Effector CD8-positive, alpha-beta T cell (primary cell): ENCODE data around the gene MAMDC2.

ENCODE experiments used
- DNase-seq: peaks from one replicate; lab custom pipeline; 2025; lab: John Stamatoyannopoulos, UW

Gene MAMDC2

GRCh38 chr9:70065572-70065971 is 21.9 kb downstream of the MAMDC2 start:
- no peak for DNase-seq

DNA sequence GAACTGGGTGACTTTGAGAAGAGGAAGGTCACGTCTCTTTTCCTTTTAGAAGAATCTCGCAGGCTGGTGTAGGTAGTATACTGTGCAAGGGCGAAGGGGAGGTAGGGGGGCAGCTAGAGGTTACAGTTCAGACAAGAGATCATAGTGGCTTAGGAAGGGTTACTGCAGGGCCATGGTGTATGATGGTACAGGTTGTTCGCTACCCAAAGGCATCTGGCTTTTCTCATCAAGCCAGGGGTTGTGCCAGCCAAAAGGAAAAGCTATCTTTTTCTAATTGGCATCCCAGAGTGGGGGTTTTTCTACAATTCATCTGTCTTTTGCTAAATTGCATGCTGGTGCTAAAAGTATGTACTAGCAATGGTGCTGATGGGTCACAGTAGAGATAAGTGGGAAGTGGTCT is 22.8 kb downstream of the MAMDC2 start:
- DNase-seq: no peak

DNA sequence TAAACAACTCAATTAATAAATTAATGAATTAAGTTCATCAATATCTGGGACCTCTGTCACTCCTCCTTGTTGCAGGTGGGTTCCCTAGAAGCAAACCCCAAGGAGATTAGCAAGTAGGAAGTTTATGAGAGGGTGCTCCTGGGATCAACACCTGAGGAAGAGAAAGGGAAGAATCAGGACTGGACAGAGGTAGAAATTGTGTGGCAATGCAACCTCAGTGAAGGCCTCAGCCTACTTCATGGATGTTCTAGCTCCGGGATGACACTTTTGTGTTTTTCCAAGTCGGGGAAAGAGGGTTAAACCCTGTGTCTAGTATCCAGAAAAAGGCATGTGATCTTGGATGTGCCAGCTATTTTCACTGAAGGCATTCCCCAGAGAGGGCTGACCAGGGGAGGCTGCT is 23.2 kb downstream of the MAMDC2 start:
- no peak for DNase-seq

GRCh38 chr9:70069704-70070103 is 26.1 kb downstream of the MAMDC2 start:
- DNase-seq: no peak

DNA sequence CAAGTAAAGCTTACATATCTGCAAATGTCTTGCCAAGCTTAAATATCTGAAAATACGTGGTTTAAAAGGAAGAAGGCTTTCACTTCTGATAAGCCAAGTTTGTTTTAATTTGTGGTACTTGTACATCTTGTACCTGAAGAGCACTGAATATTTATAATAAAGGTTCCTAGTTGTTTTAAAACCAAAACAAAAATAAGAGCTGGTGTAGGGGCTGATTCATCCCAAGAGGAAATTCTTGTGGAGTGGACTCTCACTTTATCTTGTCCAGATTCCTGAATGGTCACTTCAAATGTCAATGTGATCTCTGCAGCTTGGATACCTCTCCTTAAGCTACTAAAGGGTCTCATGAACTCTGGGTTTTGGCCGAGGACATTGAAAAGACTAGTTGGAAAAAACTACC is 29.5 kb downstream of the MAMDC2 start:
- no peak for DNase-seq

DNA sequence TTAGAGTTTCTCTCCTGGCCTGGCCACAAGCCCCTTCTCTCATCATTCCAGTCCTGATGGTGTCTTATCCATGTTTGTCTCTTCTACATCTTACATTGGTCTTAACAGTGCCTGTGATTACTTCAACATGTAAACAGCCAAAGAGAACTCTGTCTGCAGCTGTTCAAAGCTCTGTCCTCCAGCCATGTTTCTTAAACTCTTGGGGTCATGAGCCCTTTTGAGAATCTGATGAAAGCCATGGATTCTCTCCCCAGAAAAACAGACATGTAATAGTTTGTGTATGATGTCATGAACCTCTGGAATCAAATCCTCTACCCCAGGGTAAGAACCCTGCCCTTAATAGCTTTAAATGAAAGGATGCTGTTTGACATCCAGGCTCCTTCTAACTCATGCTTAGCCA is 30.1 kb downstream of the MAMDC2 start:
- no peak for DNase-seq

DNA sequence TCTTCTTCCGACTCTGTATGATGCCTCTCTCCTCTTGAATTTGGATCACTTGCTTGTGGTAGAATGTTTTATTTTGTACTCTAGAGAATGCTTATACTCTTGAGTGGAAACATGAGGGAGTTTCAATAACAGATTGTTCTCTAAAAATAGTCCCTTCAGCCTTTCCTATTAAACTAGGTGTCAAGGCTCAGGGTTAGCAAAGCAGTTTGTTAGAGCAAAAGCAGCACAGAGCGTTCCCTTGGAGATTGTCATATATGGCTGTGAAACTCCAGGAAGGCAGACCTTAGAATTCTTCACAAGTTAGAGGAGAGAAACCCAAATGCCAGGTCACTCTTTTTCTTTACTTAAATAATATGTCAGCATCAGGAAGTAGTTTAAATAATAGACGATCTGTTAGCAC is 33.0 kb downstream of the MAMDC2 start:
- DNase-seq: no peak

DNA sequence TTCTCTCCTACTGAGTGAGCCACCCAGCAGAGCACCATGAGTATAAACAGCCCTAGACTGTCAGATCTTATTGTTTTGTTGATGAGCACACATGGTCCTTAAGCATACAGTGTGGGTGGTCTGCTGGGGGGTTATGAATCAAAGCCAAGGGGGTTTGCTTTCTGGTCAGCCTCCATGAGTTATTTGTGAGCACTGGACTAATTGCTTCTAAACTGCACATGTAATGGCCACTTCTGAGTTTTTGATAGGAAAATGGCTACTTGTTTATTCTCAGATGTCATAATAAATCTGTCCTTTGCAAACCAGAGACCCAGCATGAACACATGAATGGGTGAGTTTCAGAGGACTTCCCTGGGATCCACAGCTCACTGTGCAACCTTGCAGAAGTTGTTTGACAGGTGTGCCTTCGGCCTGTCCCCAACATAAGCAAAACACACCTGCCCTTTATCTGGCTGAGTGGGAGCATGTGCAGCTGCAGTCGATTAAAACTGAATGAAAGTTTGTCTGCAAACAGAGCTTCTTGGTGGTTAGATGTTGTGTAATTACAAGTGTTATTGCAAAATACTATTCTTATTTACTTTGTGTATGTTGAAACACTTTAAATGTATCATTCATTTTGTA is 35.9 kb downstream of the MAMDC2 start:
- DNase-seq: no peak

DNA sequence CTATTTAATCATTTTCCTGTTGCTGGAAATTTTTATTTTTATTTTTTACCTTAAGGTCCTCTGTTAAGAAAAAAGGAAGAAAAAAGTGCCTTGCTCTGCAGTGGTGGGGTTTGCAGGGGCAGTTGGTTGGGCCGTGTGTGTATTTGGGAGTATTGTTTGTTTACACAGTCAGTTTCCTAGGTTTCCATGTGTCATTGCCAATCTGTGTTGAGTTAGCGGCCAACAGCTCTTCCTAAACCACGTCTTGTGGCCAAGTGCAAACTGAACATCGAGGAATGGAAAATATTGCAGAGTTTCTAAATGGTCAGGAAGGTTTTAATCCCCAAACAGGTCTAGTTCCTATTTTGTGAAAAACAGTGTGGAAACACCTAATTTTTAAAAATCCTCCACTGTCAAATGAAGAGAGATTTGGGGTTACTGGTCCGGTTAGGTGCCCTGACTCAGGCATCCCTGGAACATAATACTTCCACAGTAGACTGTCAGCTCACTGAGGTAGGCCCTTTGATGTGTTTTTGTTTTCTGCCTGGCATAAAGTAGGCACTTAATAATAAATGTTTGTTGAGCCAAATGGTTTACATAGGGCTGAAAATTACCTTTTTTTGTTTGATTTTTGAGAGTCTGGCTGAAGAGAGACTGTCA is 37.0 kb downstream of the MAMDC2 start:
- DNase-seq: no peak

- no peak for DNase-seq
These were observed 37.5 kb downstream of the MAMDC2 start for GRCh38 chr9:70081120-70081495.

- no peak for DNase-seq
These were observed 39.8 kb downstream of the MAMDC2 start for GRCh38 chr9:70083429-70083828.

DNA sequence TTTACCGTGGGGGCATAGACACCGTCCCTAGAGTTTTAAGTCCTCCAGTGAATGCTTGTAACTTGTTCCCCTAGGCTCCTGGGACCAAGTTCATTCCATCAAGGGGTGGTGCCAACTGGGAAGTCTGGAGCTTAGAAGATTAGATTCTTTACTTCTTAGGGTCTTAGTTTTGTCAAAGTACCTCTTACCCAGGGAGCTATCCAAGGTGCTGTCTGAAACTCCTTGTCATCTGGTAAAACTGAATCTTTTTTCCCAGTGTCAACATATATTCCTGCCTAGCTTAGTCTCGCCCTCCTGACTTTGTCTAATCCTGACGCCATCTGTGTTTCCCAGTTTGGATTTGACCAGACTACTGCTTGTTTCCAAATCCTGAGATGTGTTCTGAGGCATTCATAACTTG is 41.6 kb downstream of the MAMDC2 start:
- no peak for DNase-seq

DNA sequence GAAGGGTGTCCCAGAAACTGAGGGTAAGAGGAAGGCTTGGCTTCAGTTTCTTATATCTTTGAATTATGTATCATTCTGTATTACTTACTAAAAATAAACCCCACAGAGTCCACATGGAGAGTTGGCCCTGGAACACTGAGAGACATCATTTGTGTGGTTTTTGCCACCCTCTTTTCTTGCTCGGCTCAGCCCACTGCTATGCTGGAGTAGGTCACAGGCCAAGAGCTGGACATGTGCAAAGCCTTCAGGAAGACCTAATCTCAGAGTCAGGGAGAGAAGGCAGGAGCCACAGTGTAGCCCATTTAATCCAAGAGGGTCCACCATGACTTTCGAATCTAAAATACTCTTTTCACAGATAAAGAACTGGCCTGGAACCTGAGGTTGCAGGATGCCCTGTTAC is 47.5 kb downstream of the MAMDC2 start:
- no peak for DNase-seq

GRCh38 chr9:70091572-70091971 is 47.9 kb downstream of the MAMDC2 start:
- DNase-seq: no peak

- DNase-seq: no peak
These were observed 48.5 kb downstream of the MAMDC2 start for GRCh38 chr9:70092190-70092589.

GRCh38 chr9:70093095-70093494 is 49.4 kb downstream of the MAMDC2 start:
- no peak for DNase-seq

- no peak for DNase-seq
These were observed 50.3 kb downstream of the MAMDC2 start for GRCh38 chr9:70093944-70094343.

GRCh38 chr9:70094747-70095146 is 51.1 kb downstream of the MAMDC2 start:
- DNase-seq: no peak

GRCh38 chr9:70097187-70097586 is 53.5 kb downstream of the MAMDC2 start:
- no peak for DNase-seq

DNA sequence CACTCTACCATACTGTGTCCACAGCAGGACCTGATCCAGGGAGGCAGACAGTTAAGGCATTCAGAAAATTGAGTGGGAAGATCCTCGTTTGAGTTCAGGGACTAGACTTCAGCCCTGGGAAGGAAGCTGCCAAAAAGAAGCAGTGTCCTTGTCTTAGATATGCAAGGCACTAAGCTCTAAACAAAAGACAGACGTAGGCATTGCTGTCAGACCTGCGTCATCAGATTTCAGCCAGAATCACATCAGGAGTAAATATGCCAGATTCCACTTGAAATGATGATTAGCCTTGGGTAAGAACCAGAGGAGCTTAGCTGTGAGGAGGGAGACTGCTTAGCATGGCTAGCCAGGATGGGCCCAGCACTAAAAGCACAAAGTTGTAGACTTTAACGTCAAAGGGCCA is 56.7 kb downstream of the MAMDC2 start:
- DNase-seq: no peak

DNA sequence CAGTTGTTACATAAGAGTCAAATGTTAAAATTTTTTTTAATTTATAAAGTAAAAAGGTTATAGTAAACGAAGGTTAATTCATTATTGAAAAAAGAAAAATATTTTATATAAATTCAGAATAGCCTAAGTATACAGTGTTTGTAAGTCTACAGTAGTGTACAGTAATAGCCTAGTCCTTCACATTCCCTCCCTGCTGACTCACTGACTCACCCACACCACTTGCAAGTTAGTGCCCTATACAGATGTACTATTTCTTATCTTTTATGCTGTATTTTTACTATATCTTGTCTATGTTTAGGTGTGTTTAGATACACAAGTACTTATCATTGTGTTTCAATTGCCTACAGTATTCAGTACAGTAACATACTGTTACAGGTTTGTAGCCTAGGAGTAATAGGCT is 57.6 kb downstream of the MAMDC2 start:
- DNase-seq: no peak

DNA sequence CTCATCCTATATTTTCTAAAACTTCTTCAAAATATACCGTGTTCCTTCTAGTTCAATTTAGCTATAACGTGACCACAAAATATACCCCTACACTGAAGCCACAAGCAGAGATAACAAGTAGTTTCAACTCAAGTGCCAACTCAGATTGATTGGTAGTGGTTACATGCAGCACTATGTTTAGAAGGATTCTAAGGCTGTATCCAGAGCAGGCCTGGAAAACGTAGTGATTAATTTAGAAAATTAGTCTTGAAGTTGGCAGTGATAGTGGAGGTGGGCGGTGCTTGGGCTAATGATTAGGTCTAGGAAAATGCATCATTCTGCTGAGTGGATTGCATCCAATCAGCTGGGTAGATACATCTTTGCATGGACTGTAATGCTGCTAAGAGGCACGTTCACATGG is 61.5 kb downstream of the MAMDC2 start:
- no peak for DNase-seq

GRCh38 chr9:70106571-70106970 is 62.9 kb downstream of the MAMDC2 start:
- no peak for DNase-seq

GRCh38 chr9:70107558-70107957 is 63.9 kb downstream of the MAMDC2 start:
- DNase-seq: no peak
